Loucy (cell line): ENCODE results near the gene GKN2.

Experiments
- H2AFZ ChIP-seq: fragments of 200-600 bp; sonication (generic); 2 replicates; pipeline ENCODE4 v1.6.0; 2016; ENCODE audit warnings: antibody characterized with exemption, mild to moderate bottlenecking, low read length, moderate library complexity
- H3F3A ChIP-seq: fragments of 200-600 bp; 2 replicates; pipeline ENCODE4 v1.6.0; 2016; ENCODE audit warnings: antibody characterized with exemption, low read depth, mild to moderate bottlenecking
- H3K27me3 ChIP-seq: fragments of 200-600 bp; sonication (generic); 2 replicates; pipeline ENCODE4 v1.6.1; 2014; ENCODE audit warnings: low read length, mild to moderate bottlenecking; ENCODE audit not compliant: insufficient read depth, poor library complexity, severe bottlenecking
- H3K36me3 ChIP-seq: fragments of 200-600 bp; sonication (generic); 2 replicates; pipeline ENCODE4 v1.6.1; 2016; ENCODE audit warnings: low read length; ENCODE audit not compliant: insufficient read depth
- H3K4me1 ChIP-seq: fragments of 200-600 bp; sonication (generic); 2 replicates; pipeline ENCODE4 v1.5.1; 2014; ENCODE audit warnings: low read length, mild to moderate bottlenecking; ENCODE audit not compliant: insufficient read depth, poor library complexity, severe bottlenecking
- H3K4me2 ChIP-seq: fragments of 200-600 bp; sonication (generic); 2 replicates; pipeline ENCODE4 v1.6.0; 2014; ENCODE audit warnings: antibody characterized with exemption, low read length, low read depth, mild to moderate bottlenecking; ENCODE audit not compliant: poor library complexity, severe bottlenecking
- H3K4me3 ChIP-seq: fragments of 200-600 bp; sonication (generic); 2 replicates; pipeline ENCODE4 v1.5.1; 2014; ENCODE audit warnings: low read length, mild to moderate bottlenecking, mixed read lengths; ENCODE audit not compliant: poor library complexity, severe bottlenecking
- H3K79me2 ChIP-seq: fragments of 200-600 bp; sonication (generic); 2 replicates; pipeline ENCODE4 v1.6.1; 2014; ENCODE audit warnings: low read length; ENCODE audit not compliant: insufficient read depth
- H3K9ac ChIP-seq: fragments of 200-600 bp; sonication (generic); 2 replicates; pipeline ENCODE4 v1.6.0; 2014; ENCODE audit warnings: mild to moderate bottlenecking, low read depth, low read length, moderate library complexity; ENCODE audit not compliant: poor library complexity, severe bottlenecking
- H3K9me2 ChIP-seq: fragments of 200-600 bp; sonication (generic); replicated peaks from 2 replicates; pipeline ENCODE4 v1.6.1; 2016; ENCODE audit warnings: low read depth, low read length, mixed read lengths
- H3K9me3 ChIP-seq: fragments of 200-600 bp; sonication (generic); 2 replicates; pipeline ENCODE4 v1.6.1; 2014; ENCODE audit warnings: mild to moderate bottlenecking, antibody characterized with exemption, low read length, low read depth; ENCODE audit not compliant: insufficient read depth
- H4K20me1 ChIP-seq: fragments of 200-600 bp; sonication (generic); 2 replicates; pipeline ENCODE4 v1.6.0; 2014; ENCODE audit warnings: antibody characterized with exemption, low read length, mild to moderate bottlenecking; ENCODE audit not compliant: insufficient read depth, poor library complexity, severe bottlenecking
- EZH2phosphoT487 ChIP-seq: fragments of 200-600 bp; IDR thresholded peaks from 2 replicates; pipeline ENCODE4 v1.6.1; 2018; ENCODE audit warnings: antibody characterized with exemption, mild to moderate bottlenecking, moderate library complexity, borderline replicate concordance
- TF ChIP-seq, protein P1 (sequence below): fragments of 200-600 bp; sonication (generic); conservative IDR thresholded peaks from 2 replicates; pipeline ENCODE4 v1.5.1; 2014; ENCODE audit warnings: mild to moderate bottlenecking, antibody characterized with exemption, low read length

GKN2 gene, protein sequence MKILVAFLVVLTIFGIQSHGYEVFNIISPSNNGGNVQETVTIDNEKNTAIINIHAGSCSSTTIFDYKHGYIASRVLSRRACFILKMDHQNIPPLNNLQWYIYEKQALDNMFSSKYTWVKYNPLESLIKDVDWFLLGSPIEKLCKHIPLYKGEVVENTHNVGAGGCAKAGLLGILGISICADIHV

DNA sequence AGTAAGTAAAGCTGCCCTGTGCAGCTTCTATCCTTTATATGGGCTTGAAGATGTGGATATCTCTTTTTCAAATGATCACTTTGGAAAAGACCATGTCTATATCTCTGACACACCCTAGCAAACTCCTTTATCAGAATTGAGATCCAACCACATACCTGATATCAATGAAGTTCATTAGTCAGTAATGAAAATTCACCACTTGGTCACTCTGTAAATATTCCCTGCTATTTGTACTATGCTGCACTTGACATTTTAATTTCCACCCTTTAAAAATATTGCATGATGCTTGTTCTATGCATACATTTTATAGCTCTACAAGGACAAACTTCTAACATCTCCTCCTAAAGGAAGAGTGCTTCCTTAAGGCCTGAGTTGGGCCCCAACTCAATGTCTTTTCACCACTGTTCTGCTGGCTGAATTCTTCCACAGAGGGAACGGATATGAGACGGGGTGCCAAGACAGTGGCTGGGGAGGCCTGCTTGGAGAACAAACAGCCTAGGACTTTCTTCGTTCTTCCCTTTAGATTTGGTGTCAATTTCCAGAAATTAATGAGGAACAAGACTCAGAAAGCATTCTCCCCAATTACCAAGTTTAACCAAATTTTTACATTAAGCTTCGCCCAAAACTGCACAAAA is at the start of gene GKN2:
Gene GKN2 (minus strand): TSS at position 7 of the 635 bp plus-strand sequence. CDS start 32 bp downstream, outside the sequence.
- no peaks in the 10 kb centered on the region for H3K27me3 ChIP-seq
- H3K79me2 ChIP-seq: no peaks in the 10 kb centered on the region
- H4K20me1 ChIP-seq: no peaks in the 10 kb centered on the region
- H3K9me2 ChIP-seq: no peaks in the 10 kb centered on the region
- H3K4me1 ChIP-seq: no peaks in the 10 kb centered on the region
- H2AFZ ChIP-seq: no peak within 1 kb of the TSS
- H3K4me3 ChIP-seq: no peak within 1 kb of the TSS
- H3K36me3 ChIP-seq: no peaks in the 10 kb centered on the region
- no peak within 1 kb of the TSS for H3K9ac ChIP-seq
- no peaks in the 10 kb centered on the region for H3K9me3 ChIP-seq
- no peaks in the 10 kb centered on the region for H3F3A ChIP-seq
- TF ChIP-seq EZH2phosphoT487: no peak
- TF ChIP-seq, protein P1, sequence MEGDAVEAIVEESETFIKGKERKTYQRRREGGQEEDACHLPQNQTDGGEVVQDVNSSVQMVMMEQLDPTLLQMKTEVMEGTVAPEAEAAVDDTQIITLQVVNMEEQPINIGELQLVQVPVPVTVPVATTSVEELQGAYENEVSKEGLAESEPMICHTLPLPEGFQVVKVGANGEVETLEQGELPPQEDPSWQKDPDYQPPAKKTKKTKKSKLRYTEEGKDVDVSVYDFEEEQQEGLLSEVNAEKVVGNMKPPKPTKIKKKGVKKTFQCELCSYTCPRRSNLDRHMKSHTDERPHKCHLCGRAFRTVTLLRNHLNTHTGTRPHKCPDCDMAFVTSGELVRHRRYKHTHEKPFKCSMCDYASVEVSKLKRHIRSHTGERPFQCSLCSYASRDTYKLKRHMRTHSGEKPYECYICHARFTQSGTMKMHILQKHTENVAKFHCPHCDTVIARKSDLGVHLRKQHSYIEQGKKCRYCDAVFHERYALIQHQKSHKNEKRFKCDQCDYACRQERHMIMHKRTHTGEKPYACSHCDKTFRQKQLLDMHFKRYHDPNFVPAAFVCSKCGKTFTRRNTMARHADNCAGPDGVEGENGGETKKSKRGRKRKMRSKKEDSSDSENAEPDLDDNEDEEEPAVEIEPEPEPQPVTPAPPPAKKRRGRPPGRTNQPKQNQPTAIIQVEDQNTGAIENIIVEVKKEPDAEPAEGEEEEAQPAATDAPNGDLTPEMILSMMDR: no peak
- no peak within 1 kb of the TSS for H3K4me2 ChIP-seq

DNA sequence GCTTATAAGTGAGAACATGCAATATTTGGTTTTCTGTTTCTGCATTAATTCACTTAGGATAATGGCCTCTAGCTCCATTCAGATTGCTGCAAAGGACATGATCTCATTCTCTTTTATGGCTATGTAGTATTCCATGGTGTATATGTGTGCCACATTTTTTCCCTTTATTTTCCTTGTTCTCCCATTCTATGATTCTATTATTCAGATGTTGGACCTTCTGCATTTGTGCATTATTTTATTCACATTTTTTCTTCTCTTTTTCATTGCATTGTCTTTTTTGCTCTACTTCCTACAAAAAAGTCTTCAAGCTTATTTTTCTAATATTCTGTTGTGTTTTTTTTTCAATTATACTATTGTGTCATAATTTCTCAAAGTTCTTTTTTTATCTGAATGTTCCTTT is 49.2 kb upstream of the GKN2 start:
- Histone ChIP-seq H3K4me2 (no peak overlapping the region), H2AFZ (no peak overlapping the region)
- TF ChIP-seq, protein P1: no peak
- no peak for TF ChIP-seq EZH2phosphoT487

DNA sequence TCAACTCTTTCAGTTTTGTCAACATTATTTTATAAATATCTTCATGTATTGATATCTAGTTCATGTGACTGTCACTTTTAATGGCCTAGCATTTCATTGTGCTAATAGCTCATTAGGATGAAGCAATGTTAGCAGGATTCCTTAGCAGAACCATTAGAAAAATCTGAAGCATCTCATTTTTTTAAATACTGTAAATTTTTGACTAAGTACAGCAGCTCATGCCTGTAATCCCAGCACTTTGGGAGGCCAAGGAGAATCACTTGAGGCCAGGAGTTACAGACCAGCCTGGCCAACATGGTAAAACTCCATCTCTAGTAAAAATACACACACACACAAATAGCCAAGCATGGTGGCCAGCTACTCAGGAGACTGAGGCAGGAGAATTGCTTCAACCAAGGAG is 44.7 kb upstream of the GKN2 start:
- H3K79me2 ChIP-seq: no peaks in the 10 kb centered on the region
- no peak overlapping the region for H2AFZ ChIP-seq
- no peak overlapping the region for H3K9ac ChIP-seq
- H4K20me1 ChIP-seq: no peaks in the 10 kb centered on the region
- no peaks in the 10 kb centered on the region for H3K27me3 ChIP-seq
- no peaks in the 10 kb centered on the region for H3K9me2 ChIP-seq
- no peaks in the 10 kb centered on the region for H3K36me3 ChIP-seq
- H3K4me2 ChIP-seq: no peak overlapping the region
- no peaks in the 10 kb centered on the region for H3K4me1 ChIP-seq
- H3K4me3 ChIP-seq: no peak overlapping the region
- no peaks in the 10 kb centered on the region for H3K9me3 ChIP-seq
- no peak for TF ChIP-seq EZH2phosphoT487
- TF ChIP-seq, protein P1: no peak
- H3F3A ChIP-seq: no peaks in the 10 kb centered on the region

More for the DNA sequence above, 49.2 kb upstream of the GKN2 start:
- Histone ChIP-seq H3K9ac (no peak overlapping the region), H3K9me3 (no peaks in the 10 kb centered on the region), H4K20me1 (no peaks in the 10 kb centered on the region), H3K79me2 (no peaks in the 10 kb centered on the region), H3K4me1 (no peaks in the 10 kb centered on the region), H3K9me2 (no peaks in the 10 kb centered on the region), H3F3A (no peaks in the 10 kb centered on the region), H3K4me3 (no peak overlapping the region), H3K27me3 (no peaks in the 10 kb centered on the region), H3K36me3 (no peaks in the 10 kb centered on the region)
